NCI-H2029 (cell line): ENCODE data around the gene TVP23C.

ENCODE experiments used
- DNase-seq: peaks from one replicate; lab custom pipeline; 2025; lab: John Stamatoyannopoulos, UW

Gene TVP23C

DNA sequence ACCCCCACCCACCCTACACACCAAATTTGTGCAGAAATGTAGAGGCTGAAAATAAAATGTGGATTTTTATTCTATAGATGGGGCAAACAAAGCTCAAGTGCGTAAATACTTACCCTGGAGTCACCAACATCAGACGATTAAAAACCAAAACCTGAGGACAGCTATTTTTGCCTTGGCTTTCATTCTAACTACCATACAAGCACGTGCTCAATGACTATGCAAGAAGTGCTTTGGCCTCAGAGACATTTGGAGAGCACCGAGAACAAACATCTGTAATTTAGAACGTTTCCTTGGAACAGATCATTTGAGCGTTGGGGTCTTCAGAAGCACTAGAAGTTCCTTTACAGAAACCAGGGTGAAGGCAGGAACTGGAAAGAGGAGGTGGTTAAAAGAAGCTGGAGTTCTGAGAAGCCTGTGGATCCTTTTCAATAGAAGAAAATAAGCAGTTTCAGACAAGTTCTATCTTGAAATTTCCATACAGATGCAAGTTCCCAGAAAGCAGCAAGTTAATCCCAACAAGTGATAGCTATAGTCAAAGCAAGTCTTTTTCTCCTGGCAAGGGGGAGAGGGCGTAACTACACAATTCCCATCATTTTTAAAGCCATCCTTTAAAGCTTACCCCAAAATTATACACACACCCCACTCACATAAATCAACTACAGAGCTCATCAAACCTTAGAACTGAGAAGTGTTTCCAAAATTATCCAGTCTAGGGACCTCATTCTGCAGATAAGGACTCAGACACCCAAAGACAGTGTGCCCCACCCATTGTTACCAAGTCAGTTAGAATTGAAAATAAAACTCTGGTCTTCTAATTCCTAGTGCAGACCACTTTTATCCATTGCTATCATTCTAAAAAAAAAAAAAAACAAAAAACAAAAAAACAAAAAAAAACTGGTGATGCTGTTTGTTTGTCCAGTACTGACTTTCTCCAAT lies 66.3 kb downstream of the TVP23C start:
- no peak for DNase-seq

DNA sequence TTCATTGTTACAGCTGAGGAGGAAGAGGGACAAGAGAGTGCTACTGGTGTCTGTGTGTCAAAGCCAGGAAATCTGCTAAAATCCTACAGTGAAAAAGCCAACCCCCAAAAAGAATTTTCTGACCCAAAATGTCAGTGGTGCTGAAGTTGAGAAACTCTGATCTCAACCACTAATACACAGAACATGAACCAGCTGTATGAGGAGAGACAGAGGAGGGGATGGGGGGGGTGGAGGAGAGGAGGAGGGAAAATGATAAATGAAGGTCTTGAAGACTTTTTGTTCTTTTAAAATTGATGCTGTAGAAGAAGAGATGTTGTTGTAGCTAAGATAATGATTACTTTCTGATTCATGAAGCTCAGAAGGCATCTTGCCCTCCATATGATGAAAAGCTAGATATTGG lies 68.5 kb downstream of the TVP23C start:
- no peak for DNase-seq

DNA sequence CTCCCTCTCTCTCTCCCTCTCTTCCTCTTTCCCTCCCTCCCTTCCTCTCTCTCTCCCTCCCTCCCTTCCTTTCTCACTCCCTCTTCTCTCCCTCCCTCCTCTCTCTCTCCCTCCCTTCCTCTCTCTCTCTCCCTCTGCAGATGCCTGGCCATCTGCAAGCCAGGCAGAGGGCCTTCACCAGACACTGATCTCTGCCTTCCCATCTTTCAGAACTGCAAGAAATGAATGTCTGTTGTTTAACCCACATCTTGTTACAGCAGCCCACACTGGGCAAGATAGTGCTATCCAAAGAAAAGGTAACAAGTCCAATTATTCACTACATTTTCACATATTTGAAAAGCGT lies 69.6 kb downstream of the TVP23C start:
- DNase-seq: no peak

DNA sequence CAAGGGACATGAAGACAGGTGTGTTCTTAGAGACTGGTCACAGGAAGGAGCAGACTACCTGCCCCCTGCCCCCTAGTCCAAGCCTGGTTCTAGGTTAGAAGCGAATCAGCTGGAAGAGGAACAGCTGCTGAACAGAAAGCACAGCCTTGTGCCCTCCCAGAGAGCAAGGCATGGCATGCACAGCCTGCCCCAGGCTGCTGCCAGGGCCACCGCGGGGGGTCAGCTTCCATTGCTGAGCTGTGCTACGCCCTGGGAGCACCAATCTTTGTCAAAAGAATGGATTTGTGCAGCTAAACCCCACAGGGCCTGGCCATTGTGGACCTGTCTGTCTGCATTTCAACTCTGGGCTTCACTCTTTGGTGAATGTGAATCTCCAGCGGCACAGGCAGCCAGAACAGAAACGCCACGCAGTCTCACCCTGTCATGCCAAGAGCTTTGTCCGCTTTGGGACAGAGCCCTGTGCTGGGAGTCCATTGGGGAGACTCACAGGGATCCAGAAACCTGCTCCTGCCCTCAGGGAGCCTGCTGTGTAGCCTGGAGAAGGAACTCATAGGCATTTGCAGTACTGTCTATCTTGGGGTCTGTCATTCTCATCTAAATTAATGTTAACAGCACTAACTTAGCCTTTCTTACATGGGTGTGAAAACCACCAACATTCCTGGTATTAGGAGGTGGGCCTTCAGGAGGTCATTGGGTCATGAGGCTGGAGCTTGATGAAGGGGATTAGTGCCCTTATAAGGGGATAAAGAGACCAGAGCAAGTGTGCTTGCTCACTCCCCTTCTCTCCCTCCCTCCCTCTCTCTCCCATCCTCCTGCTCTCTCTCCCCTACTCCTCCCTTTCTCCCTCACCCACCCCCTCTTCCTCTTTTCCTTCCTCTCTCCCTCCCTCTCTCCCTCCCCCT lies 70.2 kb downstream of the TVP23C start:
- DNase-seq: no peak

DNA sequence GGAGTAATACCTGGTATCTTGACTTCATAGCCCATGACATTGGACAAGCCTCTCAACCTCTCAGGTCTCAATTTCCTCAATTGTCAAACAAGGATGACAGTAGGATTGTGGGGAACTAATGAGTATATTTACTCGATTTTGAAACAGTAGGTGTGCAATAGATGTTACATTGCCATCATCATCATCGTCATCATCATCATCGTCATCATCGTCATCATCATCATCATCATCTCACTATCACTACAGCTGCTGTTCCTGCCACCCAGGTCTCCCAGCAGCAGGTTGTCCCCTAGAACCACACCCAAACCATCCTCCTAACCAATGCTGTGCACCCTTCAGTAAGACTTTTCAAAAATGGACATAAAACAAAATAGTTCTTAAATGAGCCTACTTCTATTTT lies 71.1 kb downstream of the TVP23C start:
- DNase-seq: no peak

DNA sequence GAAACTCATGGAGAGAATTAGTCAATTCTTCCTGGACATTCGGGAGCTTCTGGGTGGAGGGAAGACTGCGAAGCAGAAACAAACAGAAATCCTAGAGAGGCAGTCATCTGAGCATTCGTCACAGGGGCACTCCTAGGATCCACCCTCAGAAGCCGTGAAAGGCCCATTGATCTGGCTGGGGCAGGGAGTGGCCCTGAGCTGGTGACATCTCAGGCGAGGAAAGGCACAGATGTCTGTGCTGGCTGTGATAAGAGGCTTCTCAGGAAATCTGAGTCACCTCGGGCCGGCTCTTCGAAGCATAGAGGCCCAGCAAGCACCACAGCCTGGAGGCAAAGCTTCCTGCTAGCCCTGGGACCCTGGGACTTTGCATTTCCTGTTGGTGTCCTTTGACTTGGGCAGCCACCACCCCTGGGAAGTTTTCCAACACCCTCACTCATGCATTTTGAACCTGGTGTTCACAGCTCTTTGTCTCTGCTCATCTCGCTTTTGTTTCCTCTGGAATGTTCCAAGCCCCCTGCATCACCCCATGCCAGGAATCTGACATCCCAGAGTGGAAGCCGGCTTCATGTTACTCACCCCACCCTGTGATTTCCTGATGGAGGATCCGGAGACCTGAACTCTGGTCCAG lies 72.5 kb downstream of the TVP23C start:
- DNase-seq: no peak

DNA sequence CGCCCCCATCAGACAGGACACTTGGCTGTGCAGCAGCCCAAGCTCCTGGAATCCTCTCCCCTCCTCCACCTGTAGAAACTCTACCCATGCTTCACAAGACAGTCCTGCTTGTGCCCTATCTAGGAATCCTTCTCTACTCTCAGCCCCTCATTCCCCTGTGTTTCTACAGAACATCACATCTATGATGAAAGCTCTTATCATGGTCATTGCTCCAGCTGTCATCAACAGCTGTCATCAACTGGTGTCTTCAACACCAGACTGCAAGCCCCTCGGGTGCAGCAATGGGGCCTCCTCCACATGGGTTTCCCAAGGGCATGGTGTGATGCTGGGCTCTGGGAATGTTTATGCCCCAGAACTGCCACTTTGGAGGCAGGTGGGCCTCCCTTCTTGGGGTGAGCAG lies 74.7 kb downstream of the TVP23C start:
- no peak for DNase-seq

DNA sequence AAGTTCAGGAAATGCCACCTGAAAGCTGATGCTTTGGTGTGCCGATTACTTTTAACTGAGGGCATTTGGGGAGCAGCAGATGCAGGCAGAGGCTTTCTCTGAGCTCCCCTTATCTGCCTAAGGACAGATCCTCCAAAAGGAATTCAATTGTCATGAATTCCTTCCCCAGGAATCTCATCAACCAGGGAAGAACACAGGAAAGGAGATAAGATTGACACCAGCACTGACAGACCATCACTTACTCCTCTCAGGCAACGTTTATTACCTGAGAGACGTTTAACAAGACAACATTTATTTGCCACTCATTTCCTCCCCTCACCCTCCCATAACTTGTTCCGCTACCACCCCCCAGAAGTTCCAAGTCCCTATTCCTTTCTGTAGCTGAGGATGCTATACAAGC lies 78.2 kb downstream of the TVP23C start:
- no peak for DNase-seq

DNA sequence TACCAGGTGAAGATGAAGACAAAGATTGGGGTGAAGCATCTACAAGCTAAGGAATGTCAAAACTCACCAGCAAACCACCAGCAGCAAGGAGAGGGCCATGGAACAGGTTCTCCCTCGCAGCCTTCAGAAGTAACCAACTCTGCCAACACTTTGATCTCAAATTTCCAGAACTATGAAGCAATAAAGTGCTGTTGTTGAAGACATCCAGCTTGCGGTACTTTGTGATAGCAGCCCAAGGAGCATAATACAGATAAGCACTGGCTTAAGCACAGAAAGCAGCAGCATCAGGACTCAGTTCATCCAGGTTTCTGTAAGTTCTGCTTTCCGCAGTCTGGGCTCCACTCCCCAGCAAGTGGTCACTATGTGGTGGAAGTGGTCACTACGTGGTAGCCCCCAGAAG lies 79.9 kb downstream of the TVP23C start:
- no peak for DNase-seq

DNA sequence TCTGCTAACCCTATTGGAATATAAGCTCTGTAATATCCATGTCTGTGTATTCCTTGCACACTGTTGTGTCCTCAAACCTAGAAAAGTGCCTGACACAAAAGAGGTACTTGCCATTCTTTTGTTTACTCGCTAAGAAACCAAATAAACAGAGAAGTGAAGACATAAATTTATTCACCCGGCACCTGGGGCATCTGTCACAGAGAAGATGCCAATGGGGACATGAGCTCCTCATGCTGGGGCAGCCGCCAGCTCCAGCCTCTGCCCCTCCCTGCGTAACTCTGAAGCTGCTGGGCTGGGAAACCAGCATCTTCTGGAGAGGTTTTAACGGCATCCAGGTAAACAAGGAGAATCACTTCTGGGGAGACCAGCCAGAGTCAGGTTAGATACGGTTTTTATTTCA lies 80.8 kb downstream of the TVP23C start:
- no peak for DNase-seq

DNA sequence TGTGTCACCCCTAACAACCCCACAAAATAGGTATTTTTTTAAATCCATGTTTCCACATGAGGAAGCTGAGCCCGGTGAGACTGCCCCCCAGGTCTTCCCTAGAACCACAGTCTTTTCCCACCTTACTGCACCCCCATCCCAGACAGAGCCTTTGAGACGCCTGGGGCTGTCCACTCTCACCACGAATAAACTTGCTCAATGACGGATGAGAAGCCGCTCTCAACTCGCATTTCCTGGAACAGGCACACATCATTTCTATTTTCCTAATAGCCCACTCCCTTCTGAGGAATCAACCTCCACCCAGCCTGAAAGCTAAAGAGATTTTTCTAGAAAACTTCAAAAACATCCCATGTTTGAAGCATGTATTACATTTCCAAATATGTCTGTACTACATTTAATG lies 81.8 kb downstream of the TVP23C start:
- no peak for DNase-seq

DNA sequence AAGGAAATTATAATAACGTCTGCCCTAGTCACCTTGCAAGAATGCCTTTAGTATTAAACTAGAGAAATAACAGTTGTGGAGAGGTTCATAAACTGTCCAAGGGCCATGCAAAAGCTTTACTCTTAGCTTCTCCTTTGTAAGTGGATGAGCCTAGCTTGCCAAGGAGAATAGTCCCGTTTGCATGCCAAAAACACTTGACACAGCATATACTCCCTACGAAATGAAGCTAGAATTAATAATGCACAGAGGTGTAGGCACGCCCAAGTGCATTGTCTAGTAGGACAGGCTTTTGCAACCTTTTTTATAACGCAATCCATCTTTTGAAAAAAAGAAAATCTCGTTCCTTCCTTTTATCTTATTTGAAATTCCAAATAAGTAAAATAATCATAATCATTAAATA lies 83.1 kb downstream of the TVP23C start:
- no peak for DNase-seq

DNA sequence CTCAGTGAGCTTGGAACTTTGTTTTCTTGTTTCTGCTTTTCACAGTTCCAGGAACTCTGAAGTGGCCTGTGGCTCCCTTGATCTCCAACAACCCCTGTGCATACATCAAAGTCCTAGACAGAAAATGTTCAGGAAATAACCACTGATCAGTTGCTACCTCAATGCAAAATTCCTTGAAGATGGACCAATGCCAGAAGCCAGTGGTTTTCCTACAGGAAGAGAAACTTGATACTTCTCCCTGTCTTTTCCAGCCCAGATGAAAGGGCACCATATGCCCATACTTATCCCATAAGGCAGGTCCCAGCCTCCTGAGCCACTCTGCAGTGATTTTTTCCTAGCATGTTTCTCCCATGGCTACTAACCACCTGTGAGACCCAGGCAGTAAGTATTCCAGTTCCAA lies 83.6 kb downstream of the TVP23C start:
- no peak for DNase-seq

DNA sequence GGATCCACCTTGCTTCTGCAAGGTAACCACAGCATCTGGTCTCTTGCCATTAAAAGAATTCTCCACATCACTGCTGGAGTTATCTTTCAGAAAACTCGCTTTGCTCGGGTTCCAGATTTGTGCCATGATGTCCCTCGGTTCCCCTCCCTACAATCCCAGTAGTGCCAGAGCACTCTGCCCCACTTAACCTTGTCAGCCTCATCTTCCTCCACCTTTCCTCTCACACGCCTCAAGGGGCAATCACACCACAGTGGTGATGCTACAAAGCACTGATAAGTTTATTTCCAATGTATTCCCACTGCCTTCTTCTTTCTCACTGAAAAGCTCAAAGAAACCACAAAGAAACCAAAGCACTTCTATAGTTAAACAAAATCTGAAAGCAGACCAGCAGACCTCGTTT lies 84.4 kb downstream of the TVP23C start:
- no peak for DNase-seq

DNA sequence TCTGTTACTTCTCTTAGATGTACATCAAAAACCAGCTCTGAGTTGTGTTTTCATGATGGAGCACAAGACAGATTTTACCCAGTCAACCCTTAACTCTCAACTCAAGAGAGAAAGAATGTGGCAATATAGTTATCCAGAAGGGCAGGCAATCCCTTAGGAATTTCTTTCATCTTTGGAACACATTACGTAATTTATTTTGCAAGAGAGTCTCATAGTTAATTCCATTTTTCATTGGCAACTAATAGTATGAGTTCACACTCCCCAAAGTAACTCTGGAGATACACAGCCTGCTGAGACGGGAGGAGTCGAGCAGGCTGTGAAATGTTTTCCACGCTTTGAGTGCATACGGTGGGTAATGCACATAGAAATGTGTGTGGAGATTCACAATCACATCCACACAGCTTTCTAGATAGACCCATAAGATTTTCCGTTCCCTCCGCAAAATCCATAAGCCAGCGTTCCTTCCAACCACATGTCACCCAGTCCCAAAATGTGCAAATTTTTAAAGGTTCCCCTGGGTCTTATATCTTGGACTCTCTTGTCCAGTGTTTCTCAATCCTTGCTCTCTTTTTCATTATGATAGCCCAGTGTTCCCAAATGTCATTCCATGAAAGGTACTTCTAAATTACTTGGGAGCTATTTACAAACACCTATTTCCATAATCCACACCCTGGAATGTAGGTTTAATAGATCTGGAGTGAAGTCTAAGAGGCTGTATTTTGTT lies 87.5 kb downstream of the TVP23C start:
- no peak for DNase-seq

DNA sequence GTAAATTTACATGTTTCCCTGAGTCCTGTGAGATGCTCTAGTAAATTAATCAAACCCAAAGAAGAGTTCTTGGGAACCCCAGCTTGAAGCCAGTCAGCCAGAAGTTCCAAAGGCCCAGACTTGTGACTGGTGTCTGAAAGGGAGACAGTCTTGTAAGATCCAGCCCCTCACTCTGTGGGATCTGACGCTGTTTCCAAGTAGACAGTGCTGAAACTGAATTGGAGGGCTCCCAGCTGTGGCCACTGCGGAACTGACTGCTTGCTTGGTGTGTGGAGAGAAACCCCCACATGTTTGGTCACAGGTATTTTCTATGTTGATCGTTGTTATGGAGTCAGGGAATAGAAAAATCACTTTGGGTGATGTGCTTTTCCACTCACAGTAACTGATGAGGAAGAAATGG lies 90.4 kb downstream of the TVP23C start:
- DNase-seq: no peak

DNA sequence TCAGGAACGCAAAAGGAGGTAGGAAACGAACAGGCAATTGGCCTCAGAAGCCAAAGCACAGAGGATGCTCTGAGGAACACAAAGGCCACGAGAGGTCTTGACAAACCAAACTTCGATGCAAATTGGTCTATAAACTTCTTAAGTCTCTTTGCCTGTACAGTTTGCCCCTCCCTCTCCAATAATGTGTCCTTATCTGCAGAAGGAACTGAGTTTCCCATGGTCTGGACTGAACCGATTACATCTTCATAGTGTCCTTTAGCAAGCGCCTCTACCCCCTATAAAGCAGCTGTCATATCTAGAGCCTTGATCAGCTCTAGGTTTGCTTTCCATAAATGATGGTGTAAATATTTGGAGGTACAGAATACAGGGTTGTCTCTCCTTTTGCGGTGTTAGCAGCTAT lies 92.7 kb downstream of the TVP23C start:
- no peak for DNase-seq

DNA sequence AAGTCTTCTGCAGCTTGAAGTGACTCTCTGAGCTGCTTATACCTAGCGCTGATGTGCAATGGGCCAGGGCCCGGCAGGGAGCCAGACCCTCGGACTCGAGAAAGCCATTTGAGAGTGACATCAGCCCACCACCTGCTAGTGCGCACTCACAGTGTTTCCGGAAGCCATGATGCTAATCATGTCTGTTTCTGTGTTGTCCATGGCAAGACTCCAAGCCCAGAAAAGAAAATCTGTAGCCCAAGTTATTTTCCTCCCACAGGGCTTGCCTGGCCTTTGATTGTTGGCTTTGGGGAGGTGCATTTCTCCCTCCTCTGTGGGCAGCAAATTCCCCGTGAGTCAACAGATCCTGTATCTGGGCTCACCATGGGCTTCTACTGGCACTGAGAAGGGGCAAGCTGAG lies 94.0 kb downstream of the TVP23C start:
- DNase-seq: peak; percentile 17

DNA sequence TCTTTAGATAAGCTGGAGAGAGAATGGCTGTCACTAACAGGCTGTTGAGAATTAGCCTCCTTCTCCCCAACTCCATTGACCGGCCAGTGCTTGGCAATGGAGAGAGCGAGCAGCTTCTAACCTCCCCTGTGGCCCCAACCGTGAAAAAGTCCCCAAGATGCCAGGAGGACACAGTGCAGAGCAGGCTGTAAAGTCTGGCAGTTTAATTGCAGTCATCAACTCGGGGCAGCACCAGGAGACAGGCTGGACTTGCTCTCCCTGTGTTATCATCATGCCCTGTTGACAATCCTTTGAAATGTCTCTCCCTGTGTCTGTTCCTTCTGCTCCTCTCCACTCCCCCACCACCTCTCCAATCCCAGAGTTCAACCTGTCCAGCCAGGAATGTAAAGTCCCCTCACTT lies 95.2 kb downstream of the TVP23C start:
- DNase-seq: no peak

DNA sequence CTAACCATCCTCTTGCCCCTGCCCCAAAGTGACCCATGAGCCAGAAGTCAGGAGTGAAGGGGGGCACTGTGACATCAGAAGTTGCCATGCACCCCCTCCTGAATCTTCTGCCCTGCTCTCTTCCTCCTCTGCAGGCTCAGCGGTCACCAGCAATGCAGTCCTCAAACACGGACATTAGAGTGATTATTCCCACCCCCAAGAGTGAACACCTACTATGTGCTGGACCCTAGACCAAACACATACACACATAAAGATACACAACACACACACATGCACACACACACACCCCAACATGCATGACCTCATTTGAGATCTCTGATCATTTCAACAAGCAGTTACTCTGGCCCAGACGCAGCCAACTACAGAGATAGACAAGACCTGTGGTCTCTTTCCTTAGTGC lies 95.7 kb downstream of the TVP23C start, which contains the start of gene CDRT4:
Gene CDRT4 (minus strand): TSS at position 30 of the 400 bp plus-strand sequence. CDS start 27,383 bp downstream, outside the sequence.
- DNase-seq: no peak

DNA sequence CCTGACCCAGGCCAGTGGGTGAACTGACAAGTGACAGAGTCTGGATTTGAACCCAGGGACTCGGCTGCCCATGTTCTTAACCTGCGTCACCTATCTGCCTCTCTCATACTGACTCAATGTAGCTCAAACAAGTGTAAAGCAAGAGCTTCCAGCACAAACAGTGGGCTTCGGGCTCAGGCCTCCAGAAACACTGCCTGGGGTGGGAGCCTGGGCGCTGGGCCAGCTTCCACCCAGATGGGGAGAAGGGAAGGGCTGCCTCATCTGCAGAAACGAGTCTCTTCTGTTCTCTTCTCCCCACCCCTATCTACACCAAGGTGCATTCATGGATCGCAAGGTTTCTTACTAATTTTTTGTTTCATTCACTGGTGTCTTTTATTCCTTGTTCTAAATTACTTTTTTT lies 97.2 kb downstream of the TVP23C start:
- DNase-seq: no peak
